Measurements from ENCODE around the gene SURF1. TPM values are rescaled to one million over a fixed set of nuclear protein-coding genes. Genes with fewer than 3 reads are reported as not detected.

Gene SURF1
- total RNA-seq, 1 experiment from 2014 or later, result 71.7 TPM

- no peaks in the 10 kb centered on the region; a peak in 1 of 4 replicates for H3K4me1 ChIP-seq (ENCODE audit: control insufficient read depth in 1 of 2, insufficient read depth in 2 of 2, low read length in 2 of 2)
- TF ChIP-seq ZNF274 (IDR thresholded peaks at IDR 0.05; ENCODE audit: low read depth, low read length) (no peak), SIN3A (IDR thresholded peaks at IDR 0.05; ENCODE audit: low read depth) (no peak), POLR2A (IDR thresholded peaks at IDR 0.05; ENCODE audit: borderline replicate concordance, extremely low read depth, insufficient read depth, insufficient read length) (no peak), RAD21 (IDR thresholded peaks at IDR 0.05; ENCODE audit: low read depth) (no peak), FOSL1 (IDR thresholded peaks at IDR 0.05; ENCODE audit: low read depth) (no peak)
- TF ChIP-seq, protein P1, sequence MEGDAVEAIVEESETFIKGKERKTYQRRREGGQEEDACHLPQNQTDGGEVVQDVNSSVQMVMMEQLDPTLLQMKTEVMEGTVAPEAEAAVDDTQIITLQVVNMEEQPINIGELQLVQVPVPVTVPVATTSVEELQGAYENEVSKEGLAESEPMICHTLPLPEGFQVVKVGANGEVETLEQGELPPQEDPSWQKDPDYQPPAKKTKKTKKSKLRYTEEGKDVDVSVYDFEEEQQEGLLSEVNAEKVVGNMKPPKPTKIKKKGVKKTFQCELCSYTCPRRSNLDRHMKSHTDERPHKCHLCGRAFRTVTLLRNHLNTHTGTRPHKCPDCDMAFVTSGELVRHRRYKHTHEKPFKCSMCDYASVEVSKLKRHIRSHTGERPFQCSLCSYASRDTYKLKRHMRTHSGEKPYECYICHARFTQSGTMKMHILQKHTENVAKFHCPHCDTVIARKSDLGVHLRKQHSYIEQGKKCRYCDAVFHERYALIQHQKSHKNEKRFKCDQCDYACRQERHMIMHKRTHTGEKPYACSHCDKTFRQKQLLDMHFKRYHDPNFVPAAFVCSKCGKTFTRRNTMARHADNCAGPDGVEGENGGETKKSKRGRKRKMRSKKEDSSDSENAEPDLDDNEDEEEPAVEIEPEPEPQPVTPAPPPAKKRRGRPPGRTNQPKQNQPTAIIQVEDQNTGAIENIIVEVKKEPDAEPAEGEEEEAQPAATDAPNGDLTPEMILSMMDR (IDR thresholded peaks at IDR 0.05 in 2 of 3, conservative IDR thresholded peaks at IDR 0.05 in 1 of 3; ENCODE audit: borderline replicate concordance in 1 of 3, insufficient read depth in 1 of 3, low read depth in 2 of 3, low read length in 2 of 3), result no peak
- CTCF ChIA-PET, result no interaction called here
- H3K27me3 ChIP-seq (ENCODE audit: insufficient read depth, low read length), result no peaks in the 10 kb centered on the region
- H3K9me3 ChIP-seq (ENCODE audit: control insufficient read depth in 1 of 2, insufficient read depth in 1 of 2, low read depth in 1 of 2, low read length in 2 of 2), result no peaks in the 10 kb centered on the region
- intact Hi-C loops (cut with micrococcal nuclease), result no loop called here
- no peaks in the 10 kb centered on the region for H3K9me2 ChIP-seq (ENCODE audit: insufficient read depth)
- H4K20me1 ChIP-seq (ENCODE audit: insufficient read depth), result peaks cover 3% of the 10 kb centered on the region; the same call in 1 of the 2 replicates
- H3K36me3 ChIP-seq (ENCODE audit: control insufficient read depth in 1 of 2, insufficient read depth in 2 of 2, low read length in 2 of 2), result peaks cover 35 to 57% of the 10 kb centered on the region in 2 experiments; a peak in 3 of 4 replicates
- POLR2A ChIA-PET, result no interaction called here
- RAD21 ChIA-PET (ENCODE audit: low non-redundant PET in 1 of 2, low total read pairs in 2 of 2, uncharacterized antibody in 2 of 2, unreplicated experiment in 2 of 2), result no interaction called here
- H3K4me3 ChIP-seq (replicated peaks in 1 of 2; ENCODE audit: low read depth in 1 of 2, low read length in 2 of 2), result no peak overlapping the region
- no peak overlapping the region for H2AFZ ChIP-seq (ENCODE audit: low read depth, low read length, poor library complexity, severe bottlenecking)
- no TSS peak for BruUV-seq (replicated peaks)
- no peak overlapping the region for H3K9ac ChIP-seq (ENCODE audit: low read length)
- peaks cover 77% of the 10 kb centered on the region for H3K79me2 ChIP-seq (ENCODE audit: insufficient read depth, low read length)
- H3K4me2 ChIP-seq (ENCODE audit: low read length), result no peak overlapping the region
- ATAC-seq, result no peak
- H3K27ac ChIP-seq (ENCODE audit: low read depth, low read length), result no peak overlapping the region
- DNase-seq (ENCODE audit: low read depth, low spot score), result no peak
Measured at GRCh38 chr9:133368249-133368881, 12.1 kb upstream of the SURF1 start.

GRCh38 chr9:133367778-133368177 is 11.5 kb upstream of the SURF1 start:
- Histone ChIP-seq H2AFZ (ENCODE audit: low read depth, low read length, poor library complexity, severe bottlenecking) (no peak overlapping the region), H4K20me1 (ENCODE audit: insufficient read depth) (peaks cover 3% of the 10 kb centered on the region; the same call in 1 of the 2 replicates), H3K79me2 (ENCODE audit: insufficient read depth, low read length) (peaks cover 77% of the 10 kb centered on the region), H3K27ac (ENCODE audit: low read depth, low read length) (no peak overlapping the region), H3K9me2 (ENCODE audit: insufficient read depth) (no peaks in the 10 kb centered on the region), H3K4me1 (ENCODE audit: control insufficient read depth in 1 of 2, insufficient read depth in 2 of 2, low read length in 2 of 2) (no peaks in the 10 kb centered on the region; a peak in 1 of 4 replicates), H3K36me3 (ENCODE audit: control insufficient read depth in 1 of 2, insufficient read depth in 2 of 2, low read length in 2 of 2) (peaks cover 34 to 58% of the 10 kb centered on the region in 2 experiments; a peak in 3 of 4 replicates), H3K4me2 (ENCODE audit: low read length) (no peak overlapping the region), H3K9me3 (ENCODE audit: control insufficient read depth in 1 of 2, insufficient read depth in 1 of 2, low read depth in 1 of 2, low read length in 2 of 2) (no peaks in the 10 kb centered on the region), H3K9ac (ENCODE audit: low read length) (no peak overlapping the region), H3K4me3 (replicated peaks in 1 of 2; ENCODE audit: low read depth in 1 of 2, low read length in 2 of 2) (no peak overlapping the region), H3K27me3 (ENCODE audit: insufficient read depth, low read length) (no peaks in the 10 kb centered on the region)
- no peak for TF ChIP-seq EZH2phosphoT487 (IDR thresholded peaks at IDR 0.05; ENCODE audit: borderline replicate concordance)
- no peak for TF ChIP-seq EZH2 (IDR thresholded peaks at IDR 0.05)
- no peak for TF ChIP-seq CBX3 (IDR thresholded peaks at IDR 0.05; ENCODE audit: low read depth)
- TF ChIP-seq JUND (IDR thresholded peaks at IDR 0.05), result no peak
- no peak for TF ChIP-seq CEBPB (IDR thresholded peaks at IDR 0.05; ENCODE audit: low read depth)
- TF ChIP-seq POLR2AphosphoS5 (IDR thresholded peaks at IDR 0.05; ENCODE audit: low read depth, low read length), result no peak
- no peak for TF ChIP-seq SRF (IDR thresholded peaks at IDR 0.05; ENCODE audit: low read depth)
- no peak for TF ChIP-seq SIN3A (IDR thresholded peaks at IDR 0.05; ENCODE audit: low read depth)
- no peak for TF ChIP-seq ZNF274 (IDR thresholded peaks at IDR 0.05; ENCODE audit: low read depth, low read length)
- TF ChIP-seq ZFX (IDR thresholded peaks at IDR 0.05), result no peak
- TF ChIP-seq ELF1 (IDR thresholded peaks at IDR 0.05; ENCODE audit: borderline replicate concordance, low read depth), result no peak
- no peak for TF ChIP-seq POLR2A (IDR thresholded peaks at IDR 0.05; ENCODE audit: borderline replicate concordance, extremely low read depth, insufficient read depth, insufficient read length)
- TF ChIP-seq SP1 (IDR thresholded peaks at IDR 0.05; ENCODE audit: low read depth), result no peak
- TF ChIP-seq MAX (IDR thresholded peaks at IDR 0.05), result no peak
- TF ChIP-seq TCF7L2 (IDR thresholded peaks at IDR 0.05; ENCODE audit: borderline replicate concordance, extremely low read depth, insufficient read depth, insufficient read length), result no peak
- TF ChIP-seq EGR1 (IDR thresholded peaks at IDR 0.05; ENCODE audit: low read depth), result no peak
- TF ChIP-seq FOSL1 (IDR thresholded peaks at IDR 0.05; ENCODE audit: low read depth), result no peak
- ChIA-PET CTCF (no interaction called here), RAD21 (ENCODE audit: low non-redundant PET in 1 of 2, low total read pairs in 2 of 2, uncharacterized antibody in 2 of 2, unreplicated experiment in 2 of 2) (no interaction called here), POLR2A (no interaction called here)
- ATAC-seq, result no peak
- intact Hi-C loops (cut with micrococcal nuclease), result no loop called here
- DNase-seq (ENCODE audit: low read depth, low spot score), result no peak
- BruUV-seq (replicated peaks), result no TSS peak

All from HCT116 (cell line).